ENCODE measurements around the gene FDX2.

GRCh38 chr19:10289167-10289835, 26.5 kb downstream of the FDX2 start:
- TF ChIP-seq EZH2 (IDR thresholded peaks at IDR 0.05; ENCODE audit: borderline replicate concordance, low read depth, low read length, severe bottlenecking) (no peak), CTCF (IDR thresholded peaks at IDR 0.05; ENCODE audit: borderline replicate concordance, extremely low read depth, low read length, poor library complexity, severe bottlenecking) (no peak)

Measured in DND-41 (cell line).